Measurements from ENCODE around the gene DDX25. TPM values are rescaled to one million over a fixed set of nuclear protein-coding genes. Genes with fewer than 3 reads are reported as not detected.

DDX25 gene
- total RNA-seq, 1 donor from 2014 or later: not detected

GRCh38 chr11:125872138-125872491, 32.2 kb upstream of the DDX25 start:
- no peaks in the 10 kb centered on the region for H3K36me3 Mint-ChIP-seq (ENCODE audit: unreplicated experiment)
- H3K9me3 Mint-ChIP-seq (ENCODE audit: unreplicated experiment): no peaks in the 10 kb centered on the region
- H3K4me1 Mint-ChIP-seq (ENCODE audit: unreplicated experiment): peaks cover 2% of the 10 kb centered on the region
- DNase-seq (ENCODE audit: extremely low spot score, unreplicated experiment): no peak
- H3K27me3 Mint-ChIP-seq (ENCODE audit: unreplicated experiment): peaks cover 44% of the 10 kb centered on the region
- TF ChIP-seq CTCF (IDR thresholded peaks at IDR 0.05): no peak
- H3K27ac Mint-ChIP-seq (ENCODE audit: unreplicated experiment): no peak overlapping the region
- no peak overlapping the region for H3K4me3 Mint-ChIP-seq (ENCODE audit: unreplicated experiment)

GRCh38 chr11:125873881-125874555, 30.3 kb upstream of the DDX25 start:
- H3K9me3 Mint-ChIP-seq (ENCODE audit: unreplicated experiment): no peaks in the 10 kb centered on the region
- peak overlapping the region; percentile 41 for H3K27ac Mint-ChIP-seq (ENCODE audit: unreplicated experiment)
- no peaks in the 10 kb centered on the region for H3K36me3 Mint-ChIP-seq (ENCODE audit: unreplicated experiment)
- DNase-seq (ENCODE audit: extremely low spot score, unreplicated experiment): no peak
- peaks cover 53% of the 10 kb centered on the region for H3K27me3 Mint-ChIP-seq (ENCODE audit: unreplicated experiment)
- no peak for TF ChIP-seq CTCF (IDR thresholded peaks at IDR 0.05)
- peak overlapping the region; percentile 70 for H3K4me3 Mint-ChIP-seq (ENCODE audit: unreplicated experiment)
- H3K4me1 Mint-ChIP-seq (ENCODE audit: unreplicated experiment): peaks cover 2% of the 10 kb centered on the region

GRCh38 chr11:125874556-125875124, 29.7 kb upstream of the DDX25 start:
- Mint-ChIP-seq H3K9me3 (ENCODE audit: unreplicated experiment) (no peaks in the 10 kb centered on the region), H3K27ac (ENCODE audit: unreplicated experiment) (peak overlapping the region; percentile 41), H3K36me3 (ENCODE audit: unreplicated experiment) (no peaks in the 10 kb centered on the region), H3K27me3 (ENCODE audit: unreplicated experiment) (peaks cover 49% of the 10 kb centered on the region), H3K4me1 (ENCODE audit: unreplicated experiment) (peaks cover 2% of the 10 kb centered on the region), H3K4me3 (ENCODE audit: unreplicated experiment) (peak overlapping the region; percentile 70)
- no peak for DNase-seq (ENCODE audit: extremely low spot score, unreplicated experiment)
- peak; percentile 84 for TF ChIP-seq CTCF (IDR thresholded peaks at IDR 0.05)

GRCh38 chr11:125881291-125881690, 23.0 kb upstream of the DDX25 start:
- Mint-ChIP-seq H3K9me3 (ENCODE audit: unreplicated experiment) (no peaks in the 10 kb centered on the region), H3K4me1 (ENCODE audit: unreplicated experiment) (no peaks in the 10 kb centered on the region), H3K4me3 (ENCODE audit: unreplicated experiment) (no peak overlapping the region), H3K36me3 (ENCODE audit: unreplicated experiment) (no peaks in the 10 kb centered on the region), H3K27ac (ENCODE audit: unreplicated experiment) (no peak overlapping the region), H3K27me3 (ENCODE audit: unreplicated experiment) (peaks cover 33% of the 10 kb centered on the region)
- no peak for DNase-seq (ENCODE audit: extremely low spot score, unreplicated experiment)
- no peak for TF ChIP-seq CTCF (IDR thresholded peaks at IDR 0.05)

- Mint-ChIP-seq H3K9me3 (ENCODE audit: unreplicated experiment) (no peaks in the 10 kb centered on the region), H3K27me3 (ENCODE audit: unreplicated experiment) (peaks cover 26% of the 10 kb centered on the region), H3K4me1 (ENCODE audit: unreplicated experiment) (peaks cover 7% of the 10 kb centered on the region), H3K27ac (ENCODE audit: unreplicated experiment) (no peak overlapping the region), H3K36me3 (ENCODE audit: unreplicated experiment) (no peaks in the 10 kb centered on the region), H3K4me3 (ENCODE audit: unreplicated experiment) (no peak overlapping the region)
- TF ChIP-seq CTCF (IDR thresholded peaks at IDR 0.05): no peak
- DNase-seq (ENCODE audit: extremely low spot score, unreplicated experiment): no peak
These were observed 20.9 kb upstream of the DDX25 start for GRCh38 chr11:125883375-125883774.

Data from osteocyte (in vitro differentiated cells).